GM19372 (cell line): ENCODE results near the gene AKIRIN2.
"Not testable (repeated sequence)": the region's sequence is repeated elsewhere in the genome, so short reads cannot be mapped to it uniquely, and the experiment has no call there.

Experiments used
- ATAC-seq: cut with Tn5 transposase; IDR thresholded peaks from one replicate; pipeline ENCODE4 v1.9.1; 2021; ENCODE audit warnings: mild to moderate bottlenecking, low read depth, moderate library complexity; ENCODE audit not compliant: unreplicated experiment

The AKIRIN2 gene

DNA sequence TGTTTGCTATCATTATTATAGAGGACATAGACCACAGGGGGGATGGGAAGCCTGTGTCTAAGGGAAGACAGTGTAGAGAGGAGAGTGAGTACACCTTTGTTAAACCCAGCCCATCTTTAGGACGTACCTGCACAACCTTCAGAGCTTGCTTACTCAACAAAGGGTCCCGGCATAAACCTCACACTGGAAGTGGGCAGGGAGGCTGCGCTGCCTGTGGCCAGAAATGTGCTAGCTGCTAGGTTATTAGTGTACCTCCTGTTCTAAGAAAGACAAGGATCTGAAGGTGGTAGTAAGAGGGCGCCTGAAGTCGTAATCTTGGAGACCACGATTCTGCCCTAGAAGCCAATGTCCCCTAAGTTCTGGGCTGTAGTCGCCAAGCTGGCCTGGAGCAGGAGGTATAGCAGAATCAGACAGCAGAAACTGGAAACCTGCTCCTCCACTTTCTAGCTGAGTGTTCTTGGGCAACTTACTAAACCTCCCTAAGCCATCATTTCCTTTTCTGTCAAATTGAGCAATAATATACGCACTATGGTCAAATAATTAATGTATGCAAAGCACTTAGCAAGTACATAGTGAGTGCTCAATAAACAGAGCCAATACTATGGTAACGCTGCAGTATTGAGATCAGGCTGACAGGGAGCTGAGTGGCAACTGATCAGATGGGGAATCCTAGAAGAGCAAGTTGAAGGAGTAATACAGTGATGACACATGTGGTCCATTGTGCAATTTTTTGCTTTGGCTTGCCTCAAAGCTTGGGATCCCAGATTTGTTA lies 16.8 kb upstream of the AKIRIN2 start:
- no peak for ATAC-seq

DNA sequence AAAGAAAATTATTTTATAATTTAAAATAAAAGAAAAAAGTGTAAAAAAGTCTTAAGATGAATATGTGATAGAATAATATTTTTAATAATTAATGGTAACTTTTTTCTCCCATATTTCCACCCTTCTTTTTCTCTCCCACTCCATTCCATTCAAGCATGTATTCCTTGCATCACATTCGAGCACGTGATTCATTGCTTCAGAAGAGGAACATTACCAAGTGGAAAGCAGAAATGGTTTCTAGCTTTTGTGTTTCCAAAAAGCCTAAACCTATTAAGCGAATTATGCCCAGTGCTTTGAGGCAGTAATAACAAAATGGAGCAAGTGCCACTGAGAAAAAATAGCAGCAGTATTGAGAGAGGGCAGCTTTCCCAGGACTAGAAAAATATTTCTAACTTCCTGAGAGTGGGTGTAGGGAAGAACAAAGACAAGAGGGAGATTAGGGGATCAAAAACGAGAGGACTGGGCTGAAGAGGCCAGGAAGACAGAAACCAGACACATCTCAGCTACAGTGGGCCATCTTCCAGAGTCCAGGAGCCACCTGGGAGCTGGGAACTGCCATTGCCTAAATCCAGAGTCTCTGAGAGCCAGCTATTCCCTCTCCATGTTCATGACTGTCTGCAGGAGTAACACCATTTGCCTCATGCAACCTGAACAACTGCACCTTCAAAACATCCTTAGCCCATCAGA lies 15.0 kb upstream of the AKIRIN2 start:
- ATAC-seq: no peak

DNA sequence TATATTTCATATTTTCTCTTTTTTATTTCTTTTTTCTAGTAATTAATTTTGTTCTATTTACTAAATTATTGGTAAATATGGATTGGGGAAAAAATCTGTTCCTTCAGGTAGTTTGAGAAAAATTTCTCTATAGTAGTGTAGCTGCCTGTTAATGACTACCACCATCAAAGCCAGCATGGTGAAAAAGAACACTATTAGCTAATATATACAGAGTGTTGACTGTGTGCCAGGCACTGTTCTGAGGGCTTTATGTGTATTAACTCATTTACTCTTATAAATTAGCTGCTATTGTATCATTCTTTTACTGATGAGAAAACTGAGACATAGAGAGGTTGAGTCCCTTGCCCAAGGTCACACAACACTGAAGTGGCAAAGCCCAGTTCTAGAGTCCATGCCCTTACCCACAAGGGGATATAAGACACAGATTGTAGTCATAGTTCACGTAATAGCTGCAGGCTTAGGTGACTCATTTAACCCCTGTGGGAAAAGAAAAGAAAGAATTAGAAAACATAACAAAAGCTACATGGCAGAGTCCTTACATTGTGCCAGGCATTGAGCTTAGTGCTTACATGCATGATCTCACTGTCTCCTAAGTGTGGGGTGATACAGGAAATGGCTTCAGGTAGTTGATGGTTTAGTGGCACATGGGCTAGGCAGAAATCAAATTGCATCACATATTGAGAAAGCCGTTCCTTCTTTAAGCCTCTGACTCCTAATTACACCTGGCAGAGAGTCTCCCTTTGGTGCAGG lies 12.2 kb upstream of the AKIRIN2 start:
- no peak for ATAC-seq

DNA sequence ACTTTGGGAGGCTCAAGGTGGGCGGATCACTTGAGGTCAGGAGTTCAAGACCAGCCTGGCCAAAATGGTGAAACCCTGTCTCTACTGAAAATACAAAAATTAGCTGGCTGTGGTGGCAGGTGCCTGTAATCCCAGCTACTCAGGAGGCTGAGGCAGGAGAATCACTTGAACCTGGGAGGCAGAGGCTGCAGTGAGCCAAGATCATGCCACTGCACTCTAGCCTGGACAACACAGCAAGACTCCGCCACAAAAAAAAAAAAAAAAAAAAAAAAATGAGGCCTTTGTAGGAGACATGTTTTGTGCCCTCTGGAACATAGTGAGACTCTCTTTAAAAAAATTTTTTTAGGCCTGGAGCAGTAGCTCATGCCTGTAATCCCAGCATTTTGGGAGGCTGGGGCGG lies 10.7 kb upstream of the AKIRIN2 start:
- not testable (repeated sequence) for ATAC-seq

DNA sequence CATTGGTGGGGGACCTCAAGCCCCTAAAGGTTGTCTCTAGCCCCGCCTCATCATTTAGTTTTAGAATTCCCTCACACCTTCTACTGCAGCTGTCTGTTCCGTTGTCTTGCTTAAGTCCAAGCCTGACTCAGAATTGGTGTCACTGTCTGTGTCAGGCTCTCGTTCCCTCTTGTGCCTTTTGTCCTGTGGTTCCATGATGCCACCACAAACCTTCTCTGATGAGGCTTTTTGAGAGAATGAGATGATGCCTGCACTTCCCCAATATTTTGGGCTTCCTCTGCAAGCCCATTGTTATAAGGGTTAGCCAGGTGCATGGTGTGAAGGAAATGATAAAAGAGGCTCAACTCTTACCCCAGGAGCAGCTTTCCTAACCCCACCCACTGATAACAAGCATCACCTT lies 8.1 kb upstream of the AKIRIN2 start:
- ATAC-seq: no peak

DNA sequence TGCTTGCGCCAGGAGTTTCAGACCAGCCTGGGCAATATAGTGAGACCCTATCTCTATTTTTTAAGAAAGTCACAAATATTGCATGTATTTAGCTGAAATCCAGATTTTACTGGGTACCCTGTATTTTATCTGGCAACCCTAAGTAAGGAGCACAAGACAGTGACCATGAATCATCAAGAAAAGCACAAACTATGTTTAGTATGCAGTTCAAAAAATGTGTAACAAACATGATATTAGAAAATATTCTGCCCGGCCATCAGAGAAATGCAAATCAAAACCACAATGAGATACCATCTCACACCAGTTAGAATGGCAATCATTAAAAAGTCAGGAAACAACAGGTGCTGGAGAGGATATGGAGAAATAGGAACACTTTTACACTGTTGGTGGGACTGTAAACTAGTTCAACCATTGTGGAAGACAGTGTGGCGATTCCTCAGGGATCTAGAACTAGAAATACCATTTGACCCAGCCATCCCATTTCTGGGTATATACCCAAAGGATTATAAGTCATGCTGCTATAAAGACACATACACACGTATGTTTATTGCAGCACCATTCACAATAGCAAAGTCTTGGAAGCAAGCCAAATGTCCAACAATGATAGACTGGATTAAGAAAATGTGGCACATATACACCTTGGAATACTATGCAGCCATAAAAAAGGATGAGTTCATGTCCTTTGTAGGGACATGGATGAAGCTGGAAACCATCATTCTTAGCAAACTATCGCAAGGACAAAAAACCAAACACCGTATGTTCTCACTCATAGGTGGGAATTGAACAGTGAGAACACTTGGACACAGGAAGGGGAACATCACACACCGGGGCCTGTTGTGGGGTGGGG lies 6.8 kb upstream of the AKIRIN2 start:
- not testable (repeated sequence) for ATAC-seq

DNA sequence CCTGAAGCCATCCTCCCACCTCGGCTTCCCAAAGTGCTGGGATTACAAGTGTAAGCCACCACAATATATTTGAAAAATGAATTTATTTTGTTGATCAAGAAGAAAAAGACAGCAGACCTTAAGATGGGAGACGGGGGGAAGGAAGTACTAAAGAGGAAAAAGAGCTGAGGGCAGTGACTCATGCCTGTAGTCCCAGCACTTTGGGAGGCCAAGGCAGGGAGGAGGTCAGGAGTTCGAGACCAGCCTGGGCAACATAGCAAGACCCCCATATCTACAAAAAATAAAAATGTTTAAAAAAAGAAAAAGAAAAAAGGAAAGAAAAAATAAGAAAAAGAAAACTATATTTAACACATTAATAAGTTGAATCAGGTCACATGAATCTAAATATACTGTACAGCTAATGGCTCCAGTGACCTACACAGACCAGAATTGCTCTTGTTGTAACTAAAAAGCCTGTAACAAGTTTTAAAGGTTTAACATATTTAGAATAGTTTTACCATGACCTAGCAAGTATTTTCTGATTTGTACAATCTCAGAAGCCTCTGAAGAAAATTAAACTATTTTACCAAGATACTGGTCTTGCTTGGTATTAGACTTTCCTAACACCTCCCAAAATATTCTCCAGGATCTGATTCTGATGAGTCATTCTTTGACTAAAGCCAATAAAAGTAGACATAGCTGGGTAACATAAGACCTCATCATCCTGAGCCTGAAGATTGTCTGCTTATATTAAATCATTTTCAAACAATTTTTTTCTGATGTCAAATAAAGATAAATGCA lies 4.3 kb upstream of the AKIRIN2 start:
- ATAC-seq: no peak

DNA sequence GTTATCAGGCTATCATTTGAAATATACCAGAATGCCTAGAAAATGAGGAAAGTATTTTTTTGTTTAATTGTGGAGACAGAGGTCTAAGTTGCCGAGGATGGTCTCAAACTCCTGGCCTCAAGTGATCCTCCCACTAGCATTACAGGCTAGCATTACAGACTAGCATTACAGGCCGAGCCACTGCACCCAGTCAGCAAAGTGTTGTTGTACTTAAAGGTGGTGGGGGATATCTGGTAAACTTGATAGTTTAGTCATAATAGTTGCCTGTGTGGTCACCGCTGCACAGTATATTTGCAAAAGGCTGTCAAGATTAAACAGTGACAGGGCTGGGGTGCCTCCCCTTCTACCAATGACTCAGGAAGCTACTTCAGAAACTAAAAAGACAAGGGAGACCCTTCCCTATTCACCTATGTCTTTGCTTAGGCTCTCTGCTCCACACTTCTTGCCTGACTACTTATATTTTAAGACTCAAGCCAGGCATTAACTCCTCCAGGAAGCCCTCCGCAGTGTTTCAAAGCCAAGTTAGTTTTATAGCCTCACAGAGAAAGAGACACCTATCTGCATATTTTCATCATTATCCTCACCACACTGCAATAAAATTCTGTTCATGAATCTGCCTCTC lies 3.1 kb upstream of the AKIRIN2 start:
- no peak for ATAC-seq

DNA sequence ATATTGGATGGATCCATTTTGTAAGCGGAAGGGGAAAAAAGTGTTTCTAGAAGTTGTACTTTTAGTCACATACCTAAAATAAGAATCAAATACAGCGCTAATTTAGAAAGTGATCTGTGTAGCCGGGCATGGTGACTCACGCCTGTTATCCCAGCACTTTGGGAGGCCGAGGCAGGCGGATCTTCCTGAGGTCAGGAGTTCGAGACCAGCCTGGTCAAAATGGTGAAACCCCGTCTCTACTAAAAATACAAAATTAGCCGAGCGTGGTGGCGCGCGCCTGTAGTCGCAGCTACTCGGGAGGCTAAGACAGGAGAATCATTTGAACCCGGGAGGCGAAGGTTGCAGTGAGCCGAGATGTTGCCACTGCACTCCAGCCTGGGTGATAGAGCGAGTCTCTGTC lies 1.0 kb upstream of the AKIRIN2 start:
- ATAC-seq: not testable (repeated sequence)

DNA sequence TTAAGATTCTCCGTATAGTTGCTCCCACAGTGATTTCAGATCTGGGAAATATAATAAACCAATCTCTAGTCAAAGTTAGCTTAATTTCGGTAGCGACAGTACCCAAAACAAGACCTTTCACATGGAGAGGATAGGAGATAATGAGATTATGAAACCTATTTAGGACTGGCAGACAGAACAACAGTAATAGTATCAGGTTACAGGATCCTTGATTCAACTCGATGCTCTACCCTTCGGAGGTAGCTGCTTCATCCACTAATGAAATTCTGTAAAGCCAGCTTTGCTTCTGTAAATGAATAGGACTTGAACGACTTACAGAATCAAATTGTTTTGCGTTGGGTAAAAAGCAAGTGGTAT lies 534 bp upstream of the AKIRIN2 start:
- peak; percentile 13 for ATAC-seq

DNA sequence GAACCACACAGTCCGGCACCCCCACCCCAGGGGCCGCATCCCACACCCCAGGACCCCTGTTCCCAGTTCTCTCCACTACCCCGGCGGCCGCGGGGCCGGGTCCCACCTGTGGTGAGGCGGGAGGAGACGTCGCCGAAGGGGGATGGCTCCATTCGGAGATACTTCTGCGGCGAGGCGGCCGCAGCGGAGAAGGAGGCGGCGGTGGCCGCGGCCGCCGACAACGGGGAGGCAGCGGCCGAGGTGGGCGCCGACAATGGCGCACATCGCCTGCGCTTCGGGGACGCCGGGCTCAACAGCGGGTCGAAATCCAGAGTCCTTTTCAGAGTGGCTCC lies 723 bp downstream of the AKIRIN2 start:
- ATAC-seq: no peak

DNA sequence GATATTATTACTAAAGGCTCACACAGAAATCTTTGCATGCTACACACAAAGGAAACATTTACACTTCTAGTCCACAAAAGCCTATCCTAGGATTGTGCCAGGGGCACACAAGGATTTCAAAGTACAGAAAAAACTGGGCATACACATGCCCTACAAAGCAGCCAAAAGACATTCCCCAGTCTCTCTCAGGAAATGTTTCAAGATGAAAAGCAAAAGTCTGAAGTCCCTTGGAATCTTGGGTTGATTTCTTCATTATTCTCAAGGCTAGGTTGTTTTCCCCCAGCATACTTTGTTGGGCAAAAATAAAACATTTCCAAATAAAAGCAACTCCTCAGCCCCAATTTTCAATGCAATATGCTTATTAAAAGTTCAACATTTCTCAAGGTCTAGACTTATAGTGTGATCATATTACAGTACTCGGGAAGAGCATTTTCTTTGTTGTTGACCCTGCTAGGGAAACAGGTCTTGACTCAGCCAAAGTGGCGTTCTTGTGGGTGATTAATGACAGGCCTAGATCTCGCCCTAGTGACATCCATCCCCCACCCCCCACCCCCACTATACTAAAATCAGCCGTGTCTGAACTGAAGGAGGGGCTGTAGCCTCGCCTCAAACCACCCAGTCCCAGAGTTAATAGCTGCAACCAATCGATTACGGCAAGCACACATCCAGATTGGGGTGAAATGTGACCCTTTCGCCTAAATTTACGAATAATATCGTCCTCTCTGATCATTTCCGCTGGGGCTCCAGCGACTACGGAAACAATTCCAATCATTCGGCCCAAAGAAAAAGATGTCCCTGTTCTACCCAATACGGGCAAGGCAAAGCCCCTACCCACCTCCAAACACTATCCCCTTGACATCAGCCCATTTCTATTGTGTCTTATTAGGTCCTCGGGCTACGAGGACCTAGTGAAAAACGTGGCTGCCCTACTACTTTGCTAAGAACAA lies 1.4 kb downstream of the AKIRIN2 start:
- ATAC-seq: no peak

DNA sequence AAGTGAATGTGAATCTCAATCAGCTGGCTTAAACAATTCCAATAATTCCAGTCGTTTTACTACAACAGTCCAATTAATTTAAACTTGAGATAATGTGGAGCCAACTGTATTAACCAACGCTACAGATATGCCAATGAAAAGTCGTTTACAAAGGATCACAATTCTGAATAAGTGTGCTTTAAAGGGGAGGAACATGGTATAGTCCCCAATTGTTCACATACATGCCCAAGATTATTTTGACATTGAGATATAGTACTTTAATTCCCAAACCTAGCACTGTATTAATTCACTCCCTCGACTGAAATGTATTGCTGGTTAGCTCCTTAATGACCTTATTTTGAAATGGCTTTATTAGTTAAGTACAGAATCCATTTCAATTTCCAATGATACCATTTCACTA lies 2.5 kb downstream of the AKIRIN2 start:
- ATAC-seq: no peak

DNA sequence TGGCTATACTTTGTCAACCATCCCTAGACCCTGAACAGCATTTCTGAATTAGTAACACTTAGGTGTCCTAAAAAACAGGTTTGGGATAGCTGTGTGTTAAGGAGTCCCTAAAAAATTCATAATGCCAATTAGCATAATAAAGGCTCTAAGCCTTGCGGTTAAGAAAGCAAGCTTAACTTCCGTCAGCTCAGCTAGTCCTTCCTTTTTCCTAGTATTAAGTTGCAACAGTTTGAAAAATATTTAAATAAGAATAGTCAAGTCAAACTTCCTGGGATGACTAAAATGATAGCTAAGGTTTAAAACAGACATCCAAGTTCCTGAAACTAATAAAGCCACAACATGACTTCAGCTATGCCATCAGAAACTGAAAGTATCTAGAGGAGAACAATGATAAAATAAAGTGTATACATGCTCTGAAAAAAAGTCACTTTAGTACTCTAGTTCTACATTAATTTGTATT lies 3.5 kb downstream of the AKIRIN2 start:
- ATAC-seq: no peak

DNA sequence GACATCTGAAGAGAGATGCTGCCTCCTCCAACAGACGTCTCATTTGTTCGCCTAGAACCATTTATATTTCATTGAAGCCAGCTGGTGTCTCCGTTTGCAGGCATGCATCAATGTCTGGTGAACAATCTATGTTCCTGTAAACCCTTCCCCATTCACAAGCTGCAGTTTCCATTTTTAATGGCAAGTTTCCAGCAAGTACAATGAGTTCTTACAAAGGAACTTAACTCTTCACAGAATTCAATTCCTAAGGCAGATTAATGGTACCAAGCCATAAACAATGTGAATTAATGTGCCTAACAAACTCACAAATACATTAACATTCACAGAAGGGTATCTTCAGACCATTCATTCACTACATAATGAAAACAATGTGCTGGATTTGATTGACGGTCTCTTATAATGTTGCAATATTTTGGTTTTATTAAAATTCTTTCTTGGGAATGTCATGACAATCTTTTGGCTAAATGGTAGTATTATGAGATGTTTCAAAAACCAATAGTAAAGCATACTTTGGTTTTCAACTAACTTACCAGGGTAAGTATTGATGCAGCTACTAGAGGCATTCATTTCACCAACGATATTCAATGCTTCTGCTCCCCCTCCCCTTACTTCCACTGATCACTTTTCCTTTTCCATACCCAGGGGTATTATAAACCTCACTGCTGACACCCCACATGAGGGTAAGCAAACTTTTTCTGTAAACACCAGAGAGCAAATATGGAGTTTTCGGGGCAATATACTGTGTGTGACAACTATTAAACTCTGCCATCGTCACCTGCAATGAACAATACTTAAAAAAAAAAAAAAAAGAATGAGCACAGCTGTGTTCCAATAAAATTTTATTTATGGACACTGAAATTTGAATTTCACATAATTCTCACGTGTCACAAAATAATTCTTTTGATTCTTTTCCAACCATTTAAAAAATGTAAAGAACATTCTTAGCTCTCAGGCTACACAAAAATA lies 4.2 kb downstream of the AKIRIN2 start:
- ATAC-seq: no peak

DNA sequence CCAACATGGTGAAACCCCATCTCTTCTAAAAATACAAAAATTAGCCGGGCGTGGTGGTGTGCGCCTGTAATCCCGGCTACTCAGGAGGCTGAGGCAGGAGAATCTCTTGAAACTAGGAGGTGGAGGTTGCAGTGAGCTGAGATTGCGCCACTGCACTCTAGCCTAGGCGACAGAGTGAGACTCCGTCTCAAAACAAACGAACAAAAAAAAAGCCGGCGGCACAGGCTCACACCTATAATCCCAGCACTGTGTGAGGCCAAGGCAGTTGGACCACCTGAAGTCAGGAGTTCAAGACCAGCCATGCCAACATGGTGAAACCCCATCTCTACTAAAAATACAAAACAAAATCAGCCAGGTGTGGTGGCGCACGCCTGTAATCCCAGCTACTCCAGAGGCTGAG lies 5.2 kb downstream of the AKIRIN2 start:
- not testable (repeated sequence) for ATAC-seq

DNA sequence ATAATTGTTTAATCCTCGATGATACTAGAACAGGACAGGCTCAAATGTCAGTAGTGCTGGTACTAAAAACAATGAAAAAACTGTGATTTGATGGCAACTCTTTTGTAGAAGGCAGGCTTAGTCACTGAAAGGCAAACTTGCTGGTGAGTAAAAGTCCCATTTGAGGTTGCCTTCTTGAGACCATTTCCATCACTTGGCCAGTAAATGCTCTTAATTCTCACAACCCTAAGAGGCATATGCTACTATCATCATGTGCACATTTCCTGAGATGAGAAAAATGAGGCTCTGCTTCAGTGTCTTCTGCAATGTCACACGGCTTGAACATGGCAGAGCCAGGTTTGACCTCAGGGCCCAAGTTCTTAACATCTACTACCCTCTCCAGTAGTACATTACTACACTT lies 9.9 kb downstream of the AKIRIN2 start:
- no peak for ATAC-seq
